ENCODE results near the gene SRMS.

GRCh38 chr20:63504642-63505041, 42.9 kb downstream of the SRMS start:
- TF ChIP-seq POLR2A (IDR thresholded peaks at IDR 0.05; ENCODE audit: borderline replicate concordance, extremely low read depth, insufficient read depth, insufficient read length) (no peak), CTCF (IDR thresholded peaks at IDR 0.05 in 2 of 3, conservative IDR thresholded peaks at IDR 0.05 in 1 of 3; ENCODE audit: borderline replicate concordance in 1 of 3, insufficient read depth in 1 of 3, low read depth in 2 of 3, low read length in 2 of 3) (no peak), ZNF274 (IDR thresholded peaks at IDR 0.05; ENCODE audit: low read depth, low read length) (no peak), YY1 (IDR thresholded peaks at IDR 0.05; ENCODE audit: extremely low read depth, insufficient replicate concordance, low read depth, low read length) (no peak)
